NCI-H146 treated with DMSO at 0.1 percent for 48 hours (cell line): Measurements from ENCODE around the gene SPRR4.

ENCODE experiments used
- DNase-seq: peaks from one replicate; lab custom pipeline; 2025; ENCODE audit not compliant: unreplicated experiment; lab: John Stamatoyannopoulos, UW

SPRR4 gene

GRCh38 chr1:152970495-152970894 lies at the start of gene SPRR4:
Gene SPRR4 (plus strand): TSS chr1:152970648. CDS start chr1:152971891, 1,243 bp downstream.
- DNase-seq: no peak

- no peak for DNase-seq
These were observed 46.3 kb upstream of the SPRR4 start for GRCh38 chr1:152924191-152924590.

DNA sequence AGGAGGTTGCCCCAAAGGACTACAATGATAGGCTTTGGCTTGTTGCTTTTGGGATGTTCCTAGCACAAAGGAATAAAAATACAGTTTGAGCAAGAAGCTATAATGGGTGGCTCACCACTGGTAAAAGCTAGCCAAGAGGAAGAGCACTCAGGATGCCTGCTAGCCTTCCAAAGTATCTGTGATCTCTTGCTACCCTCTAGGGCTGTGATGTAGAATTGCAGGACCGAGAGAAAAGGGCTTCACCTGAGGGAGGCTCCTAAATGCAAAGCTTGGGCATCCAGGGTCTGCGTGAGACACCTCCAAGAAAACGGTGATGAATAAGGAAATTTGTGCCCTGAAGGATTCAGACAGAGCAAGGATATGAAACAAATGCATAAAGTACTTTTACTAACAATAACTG lies 44.4 kb upstream of the SPRR4 start:
- no peak for DNase-seq

DNA sequence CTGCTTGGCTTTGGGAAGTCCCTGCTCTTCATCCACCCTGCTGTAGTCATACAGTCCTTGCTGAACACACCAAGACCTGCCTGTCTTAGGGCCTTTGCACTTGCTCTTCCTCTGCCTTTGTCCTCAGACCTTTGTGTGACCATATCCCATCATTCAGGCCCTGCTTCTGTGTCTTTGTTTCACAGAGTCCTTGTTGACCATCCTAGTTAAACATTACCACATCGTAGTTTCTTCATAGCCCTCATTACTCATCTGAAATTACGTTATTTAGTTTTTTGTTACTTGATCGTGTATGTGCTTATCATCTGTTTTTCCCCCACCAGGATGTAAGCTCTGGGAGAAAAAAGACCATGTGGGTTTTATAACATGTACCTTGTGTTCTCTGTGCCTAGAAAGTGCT lies 41.8 kb upstream of the SPRR4 start:
- DNase-seq: no peak

GRCh38 chr1:152932170-152932811 lies 38.2 kb upstream of the SPRR4 start:
- no peak for DNase-seq

GRCh38 chr1:152933196-152933595 lies 37.3 kb upstream of the SPRR4 start:
- no peak for DNase-seq

DNA sequence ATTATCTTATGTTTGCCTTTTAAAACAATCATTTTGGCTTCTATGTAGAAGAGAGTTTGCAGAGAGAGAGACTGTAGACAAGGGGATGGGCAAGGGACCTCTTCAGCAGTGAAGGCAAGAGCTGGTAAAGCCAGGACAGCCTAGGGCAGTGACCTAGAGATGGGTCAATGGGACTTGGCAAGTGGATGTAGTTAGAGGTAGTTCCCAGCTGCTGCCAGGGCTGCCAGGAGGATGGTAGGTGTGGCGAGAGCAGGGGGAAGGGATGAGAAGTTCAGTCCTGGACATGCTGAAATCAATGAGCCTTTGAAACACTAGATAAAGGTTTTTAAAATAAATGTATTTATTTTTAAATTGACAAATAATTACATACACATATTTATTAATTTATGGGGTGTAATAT lies 29.8 kb upstream of the SPRR4 start:
- DNase-seq: no peak

GRCh38 chr1:152941037-152941711 lies 29.3 kb upstream of the SPRR4 start:
- no peak for DNase-seq

DNA sequence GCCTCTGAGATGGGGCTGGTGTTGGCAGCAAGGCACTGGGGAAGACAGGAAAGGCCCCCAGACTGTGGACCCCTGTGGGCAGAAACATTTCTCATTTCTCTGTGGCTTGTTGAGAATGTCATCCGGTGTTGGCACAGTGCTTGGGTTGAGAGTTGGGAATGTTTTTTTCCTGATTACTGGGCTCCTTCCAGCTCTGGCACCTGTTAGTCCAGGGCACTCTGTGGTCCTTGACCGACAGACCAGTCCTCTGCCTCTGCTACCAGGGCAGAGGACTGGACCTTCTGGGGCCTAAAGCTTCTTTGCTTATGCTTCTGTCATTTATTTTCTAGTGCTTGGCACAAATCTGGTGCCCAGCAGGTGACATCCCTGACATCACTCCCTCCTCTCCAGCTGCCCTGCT lies 28.3 kb upstream of the SPRR4 start:
- no peak for DNase-seq

- DNase-seq: no peak
These were observed 24.2 kb upstream of the SPRR4 start for GRCh38 chr1:152946248-152946647.

DNA sequence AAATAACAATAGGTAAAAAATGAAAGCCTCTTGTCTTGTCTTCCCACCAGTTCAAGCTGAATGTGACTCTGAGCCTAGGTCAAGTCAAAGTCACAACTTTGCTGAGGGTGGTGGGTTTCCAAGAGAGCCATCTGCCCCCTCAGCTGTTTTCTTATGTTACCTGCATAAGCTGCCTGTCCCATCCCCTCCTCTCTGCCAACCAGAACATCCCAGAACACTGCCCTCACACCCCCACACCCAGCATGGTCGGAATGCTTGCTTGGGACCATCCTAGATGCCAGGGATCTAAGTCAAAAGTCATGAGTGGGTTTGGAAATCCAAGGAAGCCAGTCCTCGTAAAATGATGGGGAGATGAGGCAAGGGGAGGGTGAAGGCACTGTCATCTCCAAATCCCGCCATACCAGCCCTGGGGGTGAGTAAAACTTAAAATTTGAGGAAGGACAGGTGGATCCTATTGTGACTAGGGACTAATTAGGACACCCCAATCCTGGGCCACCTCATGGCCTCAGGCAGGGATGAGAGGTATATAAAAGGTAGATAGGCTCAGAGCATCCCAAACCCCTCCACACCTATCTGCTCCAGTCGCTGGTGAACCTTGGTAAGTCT lies 23.7 kb upstream of the SPRR4 start, which contains the start of gene SPRR5:
Gene SPRR5 (plus strand): TSS at position 556 of the 606 bp plus-strand sequence. CDS start 1,349 bp downstream, outside the sequence.
- no peak for DNase-seq

DNA sequence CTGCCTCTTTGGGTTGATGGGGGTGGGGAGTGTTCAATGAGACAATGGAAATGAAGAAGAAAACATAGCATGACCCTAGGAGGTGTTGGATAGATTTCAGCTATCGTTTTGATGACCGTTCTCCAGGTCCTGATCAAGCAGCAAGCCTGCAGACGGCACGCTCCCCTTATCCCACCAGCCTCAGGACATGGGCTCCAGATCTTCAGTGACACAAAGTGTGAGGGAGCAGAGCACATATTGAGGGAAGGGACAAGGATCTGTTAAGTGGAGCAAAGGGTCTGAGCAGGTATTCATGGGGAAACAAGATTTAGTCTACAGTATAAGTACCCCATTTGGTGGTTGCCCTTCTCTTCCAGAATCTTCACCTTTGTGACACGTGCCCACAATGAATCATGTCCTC lies 18.7 kb upstream of the SPRR4 start:
- no peak for DNase-seq

DNA sequence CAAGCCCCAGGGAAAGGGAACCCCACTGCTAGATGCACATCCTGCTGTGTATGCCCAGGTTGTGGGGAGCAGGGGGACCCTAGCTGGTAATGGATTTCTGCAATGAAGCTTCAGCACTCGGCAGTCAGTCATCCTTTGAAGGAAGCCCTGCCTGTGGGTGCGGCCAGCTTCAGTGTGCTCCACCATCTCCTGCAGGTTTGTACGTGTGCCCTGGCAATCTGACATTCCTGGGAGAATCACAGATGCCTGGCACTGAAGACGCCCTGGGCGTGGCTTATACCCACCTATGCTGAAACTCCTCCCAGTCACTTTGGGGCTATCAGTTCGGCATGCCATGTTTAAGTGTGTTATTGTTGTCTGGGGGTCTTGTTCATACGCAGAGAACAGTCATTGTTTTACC lies 16.7 kb upstream of the SPRR4 start:
- DNase-seq: no peak

- DNase-seq: no peak
These were observed 16.0 kb upstream of the SPRR4 start for GRCh38 chr1:152954436-152954835.

- DNase-seq: no peak
These were observed 12.9 kb upstream of the SPRR4 start for GRCh38 chr1:152957561-152957960.

DNA sequence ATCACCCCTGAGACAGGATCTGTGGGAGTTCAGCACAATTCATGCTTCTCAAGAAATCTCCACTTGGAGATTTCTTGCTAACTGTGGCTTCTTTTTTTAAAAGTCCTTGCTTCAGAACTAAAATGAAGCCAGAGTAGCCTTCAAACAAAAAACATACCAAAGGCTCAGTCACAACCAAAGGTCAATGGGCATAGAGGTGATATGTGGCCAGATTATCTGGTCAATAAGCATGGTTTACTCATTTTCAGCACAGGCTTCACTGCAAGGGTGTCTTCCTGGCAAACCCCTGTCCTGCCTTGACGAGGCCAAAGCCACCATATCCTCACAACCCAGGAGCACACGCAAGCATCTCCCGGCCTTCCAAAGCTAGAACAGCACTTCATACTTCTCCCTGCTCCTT lies 11.2 kb upstream of the SPRR4 start:
- no peak for DNase-seq

DNA sequence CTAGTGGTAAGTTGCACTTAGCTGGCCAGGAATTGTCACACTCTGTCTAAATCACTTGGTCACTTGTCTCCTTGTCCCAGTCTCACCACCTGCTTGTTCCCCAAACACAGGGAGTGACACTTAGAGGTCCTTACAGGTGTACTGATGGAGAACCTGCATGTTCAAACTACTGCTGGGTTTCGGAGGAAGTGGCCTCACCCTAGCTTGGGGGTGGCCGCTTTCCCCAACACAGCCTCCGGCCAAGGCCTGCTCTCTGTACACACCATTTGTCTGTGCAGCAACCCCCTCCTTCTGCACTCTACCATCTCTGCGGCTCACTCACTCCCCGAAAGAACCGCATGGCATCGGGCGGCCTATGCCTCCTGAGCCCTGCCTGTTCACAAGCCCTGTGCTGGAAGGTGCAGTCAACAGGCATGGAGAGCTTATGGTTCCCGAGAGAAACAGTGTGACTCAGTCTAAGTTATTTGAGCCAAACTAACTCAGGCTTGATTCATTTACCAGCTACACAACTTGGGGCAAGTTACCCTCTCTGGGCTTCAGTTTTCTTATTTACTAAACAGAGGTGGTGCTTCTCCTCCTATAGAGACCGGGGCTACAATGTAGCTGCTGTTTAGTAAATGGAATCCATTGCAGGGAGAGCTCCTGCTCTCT lies 10.5 kb upstream of the SPRR4 start:
- DNase-seq: no peak

GRCh38 chr1:152960452-152961044 lies 9.9 kb upstream of the SPRR4 start:
- DNase-seq: no peak

- no peak for DNase-seq
These were observed 9.1 kb upstream of the SPRR4 start for GRCh38 chr1:152961226-152961891.

DNA sequence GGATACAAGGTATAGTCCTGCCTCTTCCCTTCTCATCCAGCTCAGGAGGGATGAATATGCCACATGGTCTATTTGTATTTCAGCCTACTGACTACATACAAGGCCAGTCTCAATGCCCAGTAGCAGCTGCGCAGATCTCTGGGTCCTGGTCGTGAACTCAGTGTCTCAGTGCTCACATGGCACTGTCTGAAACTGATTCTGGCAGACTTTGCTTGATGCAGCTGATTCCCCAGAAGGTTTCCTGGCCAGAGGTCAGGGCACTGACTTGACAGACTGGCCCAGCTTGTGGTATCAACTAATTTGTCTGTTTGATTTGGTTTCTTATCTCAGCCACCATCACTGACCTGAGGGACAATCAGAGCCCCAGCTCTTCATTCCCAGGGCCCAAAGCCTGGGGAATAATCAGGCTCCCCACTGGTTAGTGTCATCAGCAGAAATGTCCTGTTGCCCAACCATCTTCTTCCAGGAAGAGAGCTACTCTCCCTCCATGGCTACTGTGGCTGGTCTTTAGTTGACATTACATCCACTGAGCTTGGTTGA lies 7.5 kb upstream of the SPRR4 start:
- DNase-seq: no peak

- DNase-seq: no peak
These were observed 5.9 kb upstream of the SPRR4 start for GRCh38 chr1:152964536-152964935.
